Heart left ventricle (tissue), 16 donors: ENCODE measurements around the gene IQCF5. TPM values are rescaled to one million over a fixed set of nuclear protein-coding genes. Genes with fewer than 3 reads are reported as not detected.
"Not testable (repeated sequence)": the region's sequence is repeated elsewhere in the genome, so short reads cannot be mapped to it uniquely, and the experiment has no call there.

Experiments used
- ATAC-seq, 4 donors: fragments of 200-7000 bp; cut with Tn5 transposase; one replicate each; pipeline ENCODE4 v1.9.1; 2020 to 2022; ENCODE audit warnings: moderate library complexity in 4 of 4, mild to moderate bottlenecking in 3 of 4, moderate number of reproducible peaks in 1 of 4
- DNase-seq, 5 donors: peaks; one replicate each; pipeline ENCODE4 v3.0.0-alpha.2; 2020
- H3K27ac ChIP-seq, 12 donors: fragments of 200-600 bp; sonication (generic) in 4 of 12; one replicate each; pipeline versions ENCODE4 v1.5.0 to v1.8.0; 2016 to 2022; ENCODE audit warnings: mild to moderate bottlenecking in 2 of 12
- H3K27me3 ChIP-seq, 9 donors: fragments of 200-600 bp; sonication (generic) in 2 of 9; one replicate each; pipeline versions ENCODE4 v1.5.1 to v1.8.0; 2016 to 2022; ENCODE audit warnings: mild to moderate bottlenecking in 3 of 9
- H3K36me3 ChIP-seq, 9 donors: fragments of 200-600 bp; sonication (generic) in 2 of 9; one replicate each; pipeline versions ENCODE4 v1.5.0 to v1.8.0; 2018 to 2022; ENCODE audit warnings: mild to moderate bottlenecking in 2 of 9
- H3K4me1 ChIP-seq, 12 donors: fragments of 200-600 bp; sonication (generic) in 4 of 12; one replicate each; pipeline versions ENCODE4 v1.5.0 to v1.8.0; 2016 to 2022; ENCODE audit warnings: mild to moderate bottlenecking in 3 of 12
- H3K4me3 ChIP-seq, 12 donors: fragments of 200-600 bp; sonication (generic) in 4 of 12; one replicate each; pipeline versions ENCODE4 v1.5.0 to v1.8.0; 2017 to 2022; ENCODE audit warnings: mild to moderate bottlenecking in 9 of 12, moderate library complexity in 4 of 12
- H3K9me3 ChIP-seq, 12 donors: fragments of 200-600 bp; sonication (generic) in 4 of 12; one replicate each; pipeline versions ENCODE4 v1.5.0 to v1.8.0; 2016 to 2022; ENCODE audit warnings: mild to moderate bottlenecking in 1 of 12
- CTCF ChIP-seq, 12 donors: fragments of 200-600 bp; sonication (generic) in 4 of 12; IDR thresholded peaks; one replicate each; pipeline versions ENCODE4 v1.5.0 to v1.8.0; 2018 to 2022; ENCODE audit warnings: antibody characterized with exemption in 12 of 12, mild to moderate bottlenecking in 5 of 12
- POLR2A ChIP-seq, 2 donors: fragments of 450-650 bp; IDR thresholded peaks; one replicate each; pipeline ENCODE4 v1.6.1; 2017; ENCODE audit warnings: antibody characterized with exemption in 2 of 2, mild to moderate bottlenecking in 2 of 2, moderate library complexity in 2 of 2
- WGBS, 4 donors: extraction: QIAGEN DNeasy Blood & Tissue Kit in 2 of 4; methylation state at CpG; one replicate each; pipeline versions ENCODE4 v1.1.5 to v1.1.7; 2013 to 2018; 5-methylcytosine and 5-hydroxymethylcytosine counted together
- intact Hi-C, 10 donors: fragments of 100-400 bp; cut with DNase I; formaldehyde crosslinking; loops; one replicate each; pipeline versions ENCODE4 v1.11.1 to v1.14.2; 2022
- polyA plus RNA-seq, 2 donors: library from polyadenylated mRNA; stranded (reverse); fragments of 200-250 nt; gene quantifications; one replicate each; pipeline ENCODE4 v1.2.3, GENCODE V29; 2013
- total RNA-seq, 9 donors: library from RNA; depleted of rRNA in 2 of 9; stranded (reverse); fragments of >200 nt in 2 of 9; fragmentation: NEBNext Ultra II Directional in 3 of 9; extraction: Animal tissue kit (Norgen Biotek cat#: 25700) in 3 of 9; gene quantifications; one replicate each; pipeline versions ENCODE4 v1.1.0 to v1.2.4, GENCODE V29; 2016 to 2023
- donor health status: ischemic (EF 13 %, LVEDD 7.1; RV severe dilation, severe dysfunction).
- donor health status: healthy with polysubstance abuse.
- donor health status: DM: no; HTN: yes; CAD: no.
- donor health status: DM: no; HTN: no; CAD: no.
- donor health status: ischemic (EF 25% LVEDD 6.9; RV normal size, moderate dysfunction).
- donor health status: ischemic (EF 25% LVEDD 5.7; RV mildly dilated, moderate dysfunction).
- donor health status: healthy.
- donor health status: DM: yes; HTN: yes; CAD: no.
- donor health status: ischemic (EF 35%, LVEDD 5.7; RV mildly dilated, moderate dysfunction).
- donor health status: nonischemic (EF 11% LVEDD 7.7; RV severe dilation, severe dysfunction).
- donor health status: DM: yes; HTN: yes; CAD: no.
- donor health status: PGD.
- donor health status: ischemic (EF 29% LVEDD 5.4; RV normal size, mild dysfunction).
- donor health status: nonischemic (EF 23%, LVEDD 6.1; RV moderate dilation, normal function).

The IQCF5 gene
- total and polyA plus RNA-seq, 11 donors = not detected

DNA sequence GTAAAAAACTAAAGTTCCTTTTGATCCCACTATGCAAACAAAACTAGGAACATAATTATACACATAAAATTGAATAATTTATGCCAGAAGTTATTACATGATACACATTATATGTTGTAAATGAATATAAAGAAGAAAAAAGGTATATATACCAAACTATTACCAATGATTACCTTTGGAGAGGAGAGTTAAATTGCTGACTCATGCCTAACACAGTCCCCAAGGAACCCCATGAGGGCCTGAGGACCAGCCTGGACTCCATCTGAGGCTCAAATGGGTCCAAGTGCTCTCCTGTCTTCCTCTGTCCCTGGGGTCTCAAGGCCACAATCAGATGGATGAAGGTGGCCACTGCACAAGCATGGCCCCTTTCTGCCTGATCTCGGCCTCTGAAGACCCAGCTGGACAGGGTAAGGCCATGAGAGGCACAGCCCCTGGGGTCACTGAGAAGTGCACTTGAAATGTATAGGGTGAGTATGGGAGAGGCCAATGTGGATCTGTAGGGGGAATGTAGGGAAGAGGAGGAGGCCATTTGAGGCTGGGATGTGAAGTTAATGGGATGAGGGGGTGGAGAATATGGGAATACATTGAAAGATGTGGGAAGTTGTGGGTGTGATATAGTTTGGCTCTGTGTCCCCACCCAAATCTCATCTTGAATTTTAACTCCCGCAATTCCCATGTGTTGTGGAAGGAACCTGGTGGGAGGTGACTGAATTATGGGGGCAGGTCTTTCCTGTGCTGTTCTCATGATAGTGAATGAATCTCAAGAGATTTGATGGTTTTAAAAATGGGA is 28.8 kb upstream of the IQCF5 start:
- WGBS, 4 donors = 83 to 95% (median 85%) methylated on average over 2 of the region's 2 CpGs
- no peak for ATAC-seq
- peaks cover 0 to 6% (median 0%) of the 10 kb centered on the region in 9 donors for H3K27me3 ChIP-seq
- H3K27ac ChIP-seq = no peak overlapping the region
- H3K36me3 ChIP-seq = no peaks in the 10 kb centered on the region
- no peak overlapping the region for H3K4me3 ChIP-seq
- TF ChIP-seq POLR2A (IDR thresholded peaks at IDR 0.05) (no peak), CTCF (IDR thresholded peaks at IDR 0.05) (no peak)
- no peaks in the 10 kb centered on the region for H3K4me1 ChIP-seq
- no peak for DNase-seq
- peaks cover 0 to 12% (median 0%) of the 10 kb centered on the region in 12 donors for H3K9me3 ChIP-seq
- intact Hi-C loops = no loop called here

- H3K4me1 ChIP-seq, ATAC-seq, H3K27me3 ChIP-seq, H3K36me3 ChIP-seq, DNase-seq, H3K27ac ChIP-seq, intact Hi-C loops, H3K4me3 ChIP-seq, H3K9me3 ChIP-seq: not testable (repeated sequence)
- 72 to 78% (median 76%) methylated on average over 6 to 7 of the region's 7 CpGs for WGBS, 4 donors
Observed at GRCh38 chr3:51902361-51902760, 27.0 kb upstream of the IQCF5 start.

- H3K27ac ChIP-seq, H3K36me3 ChIP-seq, intact Hi-C loops, H3K9me3 ChIP-seq, H3K27me3 ChIP-seq, DNase-seq, H3K4me3 ChIP-seq, ATAC-seq, H3K4me1 ChIP-seq: not testable (repeated sequence)
- 73 to 78% (median 76%) methylated on average over 7 of the region's 7 CpGs for WGBS, 4 donors
Observed at GRCh38 chr3:51900043-51900442, 24.6 kb upstream of the IQCF5 start.

- intact Hi-C loops = no loop called here
- no peaks in the 10 kb centered on the region for H3K36me3 ChIP-seq
- WGBS, 4 donors = 88 to 89% (median 89%) methylated on average over 15 of the region's 15 CpGs
- ATAC-seq (no peak), DNase-seq (no peak)
- H3K27ac ChIP-seq = no peak overlapping the region
- no peak overlapping the region for H3K4me3 ChIP-seq
- no peaks in the 10 kb centered on the region for H3K9me3 ChIP-seq
- TF ChIP-seq POLR2A (IDR thresholded peaks at IDR 0.05) (no peak), CTCF (IDR thresholded peaks at IDR 0.05) (no peak)
- H3K27me3 ChIP-seq = peaks cover 0 to 9% (median 0%) of the 10 kb centered on the region in 9 donors
- no peaks in the 10 kb centered on the region for H3K4me1 ChIP-seq
Observed at GRCh38 chr3:51897391-51897790, 22.0 kb upstream of the IQCF5 start.

- Histone ChIP-seq H3K9me3 (no peaks in the 10 kb centered on the region), H3K36me3 (no peaks in the 10 kb centered on the region), H3K4me3 (no peak overlapping the region), H3K27ac (no peak overlapping the region), H3K4me1 (no peaks in the 10 kb centered on the region), H3K27me3 (peaks cover 0 to 9% (median 0%) of the 10 kb centered on the region in 9 donors)
- TF ChIP-seq CTCF (IDR thresholded peaks at IDR 0.05) (no peak), POLR2A (IDR thresholded peaks at IDR 0.05) (no peak)
- DNase-seq = no peak
- WGBS, 4 donors = 85 to 93% (median 90%) methylated on average over 10 of the region's 10 CpGs
- intact Hi-C loops = no loop called here
- no peak for ATAC-seq
Observed at GRCh38 chr3:51896607-51897305, 21.4 kb upstream of the IQCF5 start.
